ENCODE data around the gene MCAM.

- peak; percentile 76 for TF ChIP-seq CTCF (IDR thresholded peaks at IDR 0.05)
- peak; percentile 47 for TF ChIP-seq EZH2 (IDR thresholded peaks at IDR 0.05)
- TF ChIP-seq EZH2phosphoT487 (IDR thresholded peaks at IDR 0.05): no peak
Measured at GRCh38 chr11:119356349-119357031, 39.6 kb upstream of the MCAM start.

All from neural progenitor cell (in vitro differentiated cells).